Mesodermal cell (in vitro differentiated cells): ENCODE measurements around the gene EDC4.

ENCODE experiments used
- H3K27ac ChIP-seq: 2 replicates; pipeline ENCODE4 v1.7.0; 2013; ENCODE audit warnings: mild to moderate bottlenecking, low read depth, low read length, moderate library complexity; ENCODE audit not compliant: severe bottlenecking
- H3K36me3 ChIP-seq: 2 replicates; pipeline ENCODE4 v1.7.1; 2013; ENCODE audit warnings: mild to moderate bottlenecking, low read length, moderate library complexity; ENCODE audit not compliant: control insufficient read depth, insufficient read depth
- H3K4me1 ChIP-seq: one replicate; pipeline ENCODE4 v1.7.1; 2013; ENCODE audit warnings: mild to moderate bottlenecking, low read length; ENCODE audit not compliant: insufficient read depth, control insufficient read depth, poor library complexity, severe bottlenecking
- H3K4me3 ChIP-seq: 2 replicates; pipeline ENCODE4 v1.7.0; 2013; ENCODE audit warnings: low read length, control low read depth, mild to moderate bottlenecking; ENCODE audit not compliant: insufficient read depth, poor library complexity, severe bottlenecking; ENCODE audit errors: extremely low read depth
- H3K9me3 ChIP-seq: 2 replicates; pipeline ENCODE4 v1.7.1; 2013; ENCODE audit warnings: mild to moderate bottlenecking, low read length, moderate library complexity; ENCODE audit not compliant: control insufficient read depth
- WGBS, 2 experiments: methylation state at CpG; one replicate each; pipeline ENCODE4 v1.1.5; 2013; ENCODE audit warnings: missing lambda C conversion rate in 2 of 2; ENCODE audit not compliant: insufficient coverage in 2 of 2; 5-methylcytosine and 5-hydroxymethylcytosine counted together

EDC4 gene

GRCh38 chr16:67924140-67924906 lies 51.5 kb downstream of the EDC4 start:
- Histone ChIP-seq H3K4me3 (no peak overlapping the region), H3K9me3 (no peaks in the 10 kb centered on the region), H3K36me3 (peaks cover 26% of the 10 kb centered on the region), H3K4me1 (peaks cover 3% of the 10 kb centered on the region), H3K27ac (no peak overlapping the region)
- 91 to 97% methylated on average over 7 to 9 of the region's 10 CpGs for WGBS, 2 experiments

GRCh38 chr16:67926181-67926750 lies 53.4 kb downstream of the EDC4 start:
- no peaks in the 10 kb centered on the region for H3K9me3 ChIP-seq
- H3K27ac ChIP-seq: no peak overlapping the region
- H3K4me3 ChIP-seq: no peak overlapping the region
- peaks cover 3% of the 10 kb centered on the region for H3K4me1 ChIP-seq
- 80 to 88% methylated on average over 13 of the region's 13 CpGs for WGBS, 2 experiments
- peaks cover 27% of the 10 kb centered on the region for H3K36me3 ChIP-seq

GRCh38 chr16:67927131-67927941 lies 54.5 kb downstream of the EDC4 start:
- H3K4me3 ChIP-seq: no peak overlapping the region
- H3K36me3 ChIP-seq: peaks cover 27% of the 10 kb centered on the region
- 94 to 96% methylated on average over 19 to 21 of the region's 22 CpGs for WGBS, 2 experiments
- H3K27ac ChIP-seq: no peak overlapping the region
- no peaks in the 10 kb centered on the region for H3K9me3 ChIP-seq
- H3K4me1 ChIP-seq: peaks cover 1% of the 10 kb centered on the region

- Histone ChIP-seq H3K4me3 (no peak overlapping the region), H3K36me3 (peaks cover 27% of the 10 kb centered on the region), H3K9me3 (no peaks in the 10 kb centered on the region), H3K27ac (no peak overlapping the region), H3K4me1 (no peaks in the 10 kb centered on the region)
- 79 to 83% methylated on average over 4 to 5 of the region's 7 CpGs for WGBS, 2 experiments
Observed at GRCh38 chr16:67928147-67928546, 55.3 kb downstream of the EDC4 start.

- 57% methylated on average over 10 to 13 of the region's 16 CpGs for WGBS, 2 experiments
- H3K9me3 ChIP-seq: no peaks in the 10 kb centered on the region
- no peak overlapping the region for H3K27ac ChIP-seq
- H3K4me1 ChIP-seq: no peaks in the 10 kb centered on the region
- no peak overlapping the region for H3K4me3 ChIP-seq
- H3K36me3 ChIP-seq: peaks cover 27% of the 10 kb centered on the region
Observed at GRCh38 chr16:67928561-67929364, 55.9 kb downstream of the EDC4 start.

GRCh38 chr16:67930191-67930590 lies 57.3 kb downstream of the EDC4 start:
- H3K36me3 ChIP-seq: peaks cover 27% of the 10 kb centered on the region
- 92 to 97% methylated on average over 14 of the region's 14 CpGs for WGBS, 2 experiments
- no peak overlapping the region for H3K27ac ChIP-seq
- H3K4me3 ChIP-seq: no peak overlapping the region
- H3K4me1 ChIP-seq: peaks cover 3% of the 10 kb centered on the region
- H3K9me3 ChIP-seq: no peaks in the 10 kb centered on the region

GRCh38 chr16:67930678-67931211 lies 57.9 kb downstream of the EDC4 start:
- Histone ChIP-seq H3K36me3 (peaks cover 27% of the 10 kb centered on the region), H3K9me3 (no peaks in the 10 kb centered on the region), H3K27ac (no peak overlapping the region), H3K4me1 (peaks cover 3% of the 10 kb centered on the region), H3K4me3 (no peak overlapping the region)
- WGBS, 2 experiments: 93 to 95% methylated on average over 17 of the region's 17 CpGs
